ENCODE measurements around the gene CHRD.

DNA sequence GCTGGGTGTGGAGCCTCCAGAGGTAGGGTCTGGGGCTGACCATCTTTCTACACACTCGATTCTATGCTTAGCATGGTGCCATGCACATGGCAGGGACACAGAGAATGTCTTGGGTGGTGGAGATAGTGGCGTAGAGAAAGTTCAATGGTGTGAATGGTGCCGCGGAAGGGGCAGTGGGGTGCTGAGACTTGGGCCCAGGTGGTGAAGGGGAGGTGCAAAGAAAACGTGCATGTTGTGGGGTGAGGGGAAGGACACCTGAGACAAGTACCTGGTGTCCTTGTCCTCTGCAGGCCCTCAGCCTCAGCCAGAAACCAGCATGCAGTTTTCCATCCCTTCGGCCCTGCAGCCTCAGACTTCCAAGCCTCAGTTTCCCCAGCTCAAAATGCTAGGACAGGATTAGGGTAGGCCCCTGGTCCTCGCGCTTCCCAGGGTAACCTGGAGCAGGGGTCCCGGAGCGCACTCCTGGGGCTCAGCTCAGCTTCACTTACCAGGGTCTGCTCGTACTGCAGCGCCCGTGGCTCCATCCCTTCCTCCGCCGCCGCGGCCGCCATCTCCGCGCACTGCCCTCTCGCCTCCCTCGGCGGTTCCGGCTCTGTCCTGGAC, 18.8 kb upstream of the CHRD start:
- TF ChIP-seq CTCF (IDR thresholded peaks at IDR 0.05; ENCODE audit: borderline replicate concordance, extremely low read depth, low read length, poor library complexity, severe bottlenecking) (no peak), EZH2 (IDR thresholded peaks at IDR 0.05; ENCODE audit: borderline replicate concordance, low read depth, low read length, severe bottlenecking) (no peak)
